SU-DHL-6 (cell line): ENCODE measurements around the gene CCNJL.

Experiments
- CTCF ChIP-seq: fragments of 200-600 bp; sonication (generic); IDR thresholded peaks from one replicate; pipeline ENCODE4 v1.5.1; 2017; ENCODE audit warnings: antibody characterized with exemption, mild to moderate bottlenecking, low read length, moderate library complexity; ENCODE audit not compliant: insufficient read depth, poor library complexity, severe bottlenecking
- EZH2phosphoT487 ChIP-seq: fragments of 200-600 bp; sonication (generic), shearing (Covaris generic); conservative IDR thresholded peaks from 2 replicates; pipeline ENCODE4 v1.6.1; 2018; ENCODE audit warnings: mild to moderate bottlenecking, antibody characterized with exemption, low read length, moderate library complexity, mixed read lengths

GRCh38 chr5:160254706-160255105 is 57.7 kb downstream of the CCNJL start:
- TF ChIP-seq CTCF, result no peak
- TF ChIP-seq EZH2phosphoT487, result no peak
